Transverse colon (tissue), 4 donors: Measurements from ENCODE around the gene ECHDC3.

ENCODE experiments used
- CTCF ChIP-seq, 5 experiments: fragments of 200-600 bp in 3 of 5; fragments of 450-650 bp in 2 of 5; sonication (generic) in 3 of 5; IDR thresholded peaks; 1 replicate in 2 of 5; 2 replicates in 3 of 5; pipeline ENCODE4 v1.5.1; 2016 to 2017; ENCODE audit warnings: antibody characterized with exemption in 5 of 5, inconsistent platforms in 3 of 5, mild to moderate bottlenecking in 2 of 5, moderate library complexity in 1 of 5
- EP300 ChIP-seq: sonication (generic); formaldehyde crosslinking; IDR thresholded peaks from one replicate; pipeline ENCODE4 v1.6.1; 2017; ENCODE audit warnings: antibody characterized with exemption, low read depth
- POLR2A ChIP-seq: fragments of 450-650 bp; IDR thresholded peaks from one replicate; pipeline ENCODE4 v1.6.1; 2016; ENCODE audit warnings: antibody characterized with exemption, mild to moderate bottlenecking, moderate library complexity
- POLR2AphosphoS5 ChIP-seq, 3 donors: sonication (generic); formaldehyde crosslinking; IDR thresholded peaks; one replicate each; pipeline ENCODE4 v1.6.1; 2016; ENCODE audit warnings: antibody characterized with exemption in 3 of 3

GRCh38 chr10:11728353-11728752 is 13.8 kb upstream of the ECHDC3 start:
- TF ChIP-seq CTCF (IDR thresholded peaks at IDR 0.05), result no peak
- TF ChIP-seq POLR2AphosphoS5 (IDR thresholded peaks at IDR 0.05), result no peak
- TF ChIP-seq POLR2A, result no peak
- TF ChIP-seq EP300, result no peak
